Vagina (tissue), 2 donors: ENCODE results near the gene BAHCC1. TPM values are rescaled to one million over a fixed set of nuclear protein-coding genes. Genes with fewer than 3 reads are reported as not detected.

Experiments
- DNase-seq, 2 donors: peaks; one replicate each; pipeline ENCODE4 v3.0.0-alpha.2; 2017; ENCODE audit errors: extremely low spot score in 2 of 2
- H3K27ac ChIP-seq: fragments of 200-600 bp; sonication (generic); one replicate; pipeline ENCODE4 v1.5.1; 2019
- H3K27me3 ChIP-seq: fragments of 200-600 bp; sonication (generic); one replicate; pipeline ENCODE4 v1.5.1; 2019
- H3K36me3 ChIP-seq, 2 donors: fragments of 200-600 bp; sonication (generic); one replicate each; pipeline ENCODE4 v1.5.1; 2017 to 2019
- H3K4me1 ChIP-seq: fragments of 200-600 bp; sonication (generic); one replicate; pipeline ENCODE4 v1.5.1; 2019
- H3K4me3 ChIP-seq, 2 donors: fragments of 200-600 bp; sonication (generic); 1 replicate in 1 of 2; 2 replicates in 1 of 2; pipeline ENCODE4 v1.5.1; 2016 to 2019
- H3K9me3 ChIP-seq: fragments of 200-600 bp; sonication (generic); one replicate; pipeline ENCODE4 v1.5.1; 2019
- CTCF ChIP-seq, 3 experiments: fragments of 450-650 bp in 2 of 3; fragments of 200-600 bp in 1 of 3; sonication (generic) in 1 of 3; IDR thresholded peaks; one replicate each; pipeline ENCODE4 v1.5.1; 2017 to 2019; ENCODE audit warnings: antibody characterized with exemption in 3 of 3, mild to moderate bottlenecking in 2 of 3, moderate library complexity in 2 of 3
- POLR2A ChIP-seq, 2 donors: fragments of 450-650 bp; IDR thresholded peaks; one replicate each; pipeline ENCODE4 v1.6.1; 2017; ENCODE audit warnings: antibody characterized with exemption in 2 of 2, mild to moderate bottlenecking in 2 of 2, moderate library complexity in 2 of 2
- POLR2AphosphoS5 ChIP-seq, 2 donors: sonication (generic); formaldehyde crosslinking; IDR thresholded peaks; one replicate each; pipeline ENCODE4 v1.9.0; 2017; ENCODE audit warnings: antibody characterized with exemption in 2 of 2, mild to moderate bottlenecking in 2 of 2, low read depth in 1 of 2; ENCODE audit not compliant: insufficient read depth in 1 of 2
- intact Hi-C: fragments of 100-400 bp; cut with DNase I; formaldehyde crosslinking; loops from one replicate; pipeline ENCODE4 v1.15.1; 2023
- total RNA-seq: library from RNA; depleted of rRNA; stranded (reverse); fragments of >200 nt; gene quantifications from one replicate; pipeline ENCODE4 v1.2.3, GENCODE V29; 2016

BAHCC1 gene
- total RNA-seq, 1 donor from 2014 or later, result 9.1 TPM

GRCh38 chr17:81463506-81463905 is 68.2 kb downstream of the BAHCC1 start:
- intact Hi-C loops, result no loop called here
- no peaks in the 10 kb centered on the region for H3K36me3 ChIP-seq
- H3K4me1 ChIP-seq, result no peaks in the 10 kb centered on the region
- no peak for DNase-seq
- H3K27me3 ChIP-seq, result no peaks in the 10 kb centered on the region
- H3K9me3 ChIP-seq, result no peaks in the 10 kb centered on the region
- TF ChIP-seq CTCF (IDR thresholded peaks at IDR 0.05), result no peak
- no peak for TF ChIP-seq POLR2AphosphoS5 (IDR thresholded peaks at IDR 0.05; ENCODE audit: insufficient read depth in 1 of 2, low read depth in 1 of 2)
- no peak for TF ChIP-seq POLR2A (IDR thresholded peaks at IDR 0.05)
- H3K27ac ChIP-seq, result no peak overlapping the region
- no peak overlapping the region for H3K4me3 ChIP-seq

GRCh38 chr17:81464586-81464985 is 69.3 kb downstream of the BAHCC1 start:
- no peak for DNase-seq
- no peak overlapping the region for H3K27ac ChIP-seq
- no peaks in the 10 kb centered on the region for H3K4me1 ChIP-seq
- H3K9me3 ChIP-seq, result no peaks in the 10 kb centered on the region
- no peak for TF ChIP-seq POLR2AphosphoS5 (IDR thresholded peaks at IDR 0.05; ENCODE audit: insufficient read depth in 1 of 2, low read depth in 1 of 2)
- TF ChIP-seq POLR2A (IDR thresholded peaks at IDR 0.05), result no peak
- TF ChIP-seq CTCF (IDR thresholded peaks at IDR 0.05), result no peak
- no peak overlapping the region for H3K4me3 ChIP-seq
- intact Hi-C loops, result no loop called here
- H3K36me3 ChIP-seq, result no peaks in the 10 kb centered on the region
- H3K27me3 ChIP-seq, result no peaks in the 10 kb centered on the region

- DNase-seq, result no peak
- TF ChIP-seq POLR2A (IDR thresholded peaks at IDR 0.05) (no peak), POLR2AphosphoS5 (IDR thresholded peaks at IDR 0.05; ENCODE audit: insufficient read depth in 1 of 2, low read depth in 1 of 2) (no peak)
- intact Hi-C loops, result no loop called here
- H3K27ac ChIP-seq, result no peak overlapping the region
- H3K4me3 ChIP-seq, result no peak overlapping the region
- no peaks in the 10 kb centered on the region for H3K36me3 ChIP-seq
- no peaks in the 10 kb centered on the region for H3K27me3 ChIP-seq
- H3K9me3 ChIP-seq, result no peaks in the 10 kb centered on the region
- H3K4me1 ChIP-seq, result peaks cover 3% of the 10 kb centered on the region
These were observed 70.7 kb downstream of the BAHCC1 start for GRCh38 chr17:81465910-81466309.

- Histone ChIP-seq H3K4me3 (no peak overlapping the region), H3K27me3 (no peaks in the 10 kb centered on the region), H3K27ac (no peak overlapping the region), H3K4me1 (peaks cover 10% of the 10 kb centered on the region), H3K9me3 (no peaks in the 10 kb centered on the region), H3K36me3 (no peaks in the 10 kb centered on the region)
- TF ChIP-seq CTCF (IDR thresholded peaks at IDR 0.05) (no peak), POLR2A (IDR thresholded peaks at IDR 0.05) (no peak), POLR2AphosphoS5 (IDR thresholded peaks at IDR 0.05; ENCODE audit: insufficient read depth in 1 of 2, low read depth in 1 of 2) (no peak)
- intact Hi-C loops, result no loop called here
- DNase-seq, result no peak
These were observed 71.6 kb downstream of the BAHCC1 start for GRCh38 chr17:81466564-81467472.

- no peak for DNase-seq
- no peaks in the 10 kb centered on the region for H3K9me3 ChIP-seq
- H3K36me3 ChIP-seq, result no peaks in the 10 kb centered on the region
- H3K27me3 ChIP-seq, result no peaks in the 10 kb centered on the region
- no peak overlapping the region for H3K4me3 ChIP-seq
- no peak for TF ChIP-seq POLR2AphosphoS5 (IDR thresholded peaks at IDR 0.05; ENCODE audit: insufficient read depth in 1 of 2, low read depth in 1 of 2)
- no peak for TF ChIP-seq CTCF (IDR thresholded peaks at IDR 0.05)
- intact Hi-C loops, result no loop called here
- H3K4me1 ChIP-seq, result peaks cover 16% of the 10 kb centered on the region
- H3K27ac ChIP-seq, result no peak overlapping the region
These were observed 73.0 kb downstream of the BAHCC1 start for GRCh38 chr17:81468111-81468769.
